Cardiac muscle cell (in vitro differentiated cells and primary cell): ENCODE results near the gene LARP1. TPM values are rescaled to one million over a fixed set of nuclear protein-coding genes. Genes with fewer than 3 reads are reported as not detected.

Experiments used
- DNase-seq, 2 donors: peaks; one replicate each; pipeline versions ENCODE4 v3.0.0 to v3.0.0-alpha.2; 2010 to 2017; ENCODE audit warnings: low read depth in 1 of 2, low spot score in 1 of 2
- H3K27ac ChIP-seq: fragments of 200-600 bp; sonication (generic); 2 replicates; pipeline ENCODE4 v1.5.1; 2016
- H3K27me3 ChIP-seq: fragments of 200-600 bp; sonication (generic); 2 replicates; pipeline ENCODE4 v1.6.0; 2016; ENCODE audit warnings: control low read depth
- H3K36me3 ChIP-seq: fragments of 200-600 bp; sonication (generic); 2 replicates; pipeline ENCODE4 v1.5.1; 2016; ENCODE audit warnings: control low read depth
- H3K4me1 ChIP-seq: fragments of 200-600 bp; sonication (generic); 2 replicates; pipeline ENCODE4 v1.8.1; 2017; ENCODE audit warnings: low read depth, mild to moderate bottlenecking, mixed run types
- H3K4me3 ChIP-seq: fragments of 200-600 bp; sonication (generic); 2 replicates; pipeline ENCODE4 v1.5.1; 2016; ENCODE audit warnings: mild to moderate bottlenecking
- H3K9me3 ChIP-seq: fragments of 200-600 bp; sonication (generic); 2 replicates; pipeline ENCODE4 v1.5.1; 2017; ENCODE audit warnings: low read depth, mild to moderate bottlenecking, control low read depth
- polyA plus RNA-seq: library from polyadenylated mRNA; unstranded; fragments of >200 nt; fragmentation: Nextera tagmentation; extraction: Ambion mirVana; gene quantifications from 2 replicates; pipeline ENCODE4 v1.2.1, GENCODE V29; 2016
- total RNA-seq: library from RNA; depleted of rRNA; stranded (reverse); fragments of >200 nt; gene quantifications from 2 replicates; pipeline ENCODE4 v1.2.3, GENCODE V29; 2016
- TF ChIP-seq, protein P1 (sequence below): IDR thresholded peaks from 2 replicates; pipeline ENCODE4 v1.5.1; 2012; ENCODE audit warnings: low read depth, mild to moderate bottlenecking, low read length

The LARP1 gene
- total and polyA plus RNA-seq, 2 experiments from 2014 or later, result 40.7 to 97.8 TPM

- Histone ChIP-seq H3K9me3 (no peaks in the 10 kb centered on the region), H3K4me3 (no peak overlapping the region), H3K36me3 (no peaks in the 10 kb centered on the region), H3K4me1 (peaks cover 28% of the 10 kb centered on the region), H3K27me3 (no peaks in the 10 kb centered on the region), H3K27ac (no peak overlapping the region)
- TF ChIP-seq, protein P1, sequence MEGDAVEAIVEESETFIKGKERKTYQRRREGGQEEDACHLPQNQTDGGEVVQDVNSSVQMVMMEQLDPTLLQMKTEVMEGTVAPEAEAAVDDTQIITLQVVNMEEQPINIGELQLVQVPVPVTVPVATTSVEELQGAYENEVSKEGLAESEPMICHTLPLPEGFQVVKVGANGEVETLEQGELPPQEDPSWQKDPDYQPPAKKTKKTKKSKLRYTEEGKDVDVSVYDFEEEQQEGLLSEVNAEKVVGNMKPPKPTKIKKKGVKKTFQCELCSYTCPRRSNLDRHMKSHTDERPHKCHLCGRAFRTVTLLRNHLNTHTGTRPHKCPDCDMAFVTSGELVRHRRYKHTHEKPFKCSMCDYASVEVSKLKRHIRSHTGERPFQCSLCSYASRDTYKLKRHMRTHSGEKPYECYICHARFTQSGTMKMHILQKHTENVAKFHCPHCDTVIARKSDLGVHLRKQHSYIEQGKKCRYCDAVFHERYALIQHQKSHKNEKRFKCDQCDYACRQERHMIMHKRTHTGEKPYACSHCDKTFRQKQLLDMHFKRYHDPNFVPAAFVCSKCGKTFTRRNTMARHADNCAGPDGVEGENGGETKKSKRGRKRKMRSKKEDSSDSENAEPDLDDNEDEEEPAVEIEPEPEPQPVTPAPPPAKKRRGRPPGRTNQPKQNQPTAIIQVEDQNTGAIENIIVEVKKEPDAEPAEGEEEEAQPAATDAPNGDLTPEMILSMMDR, result no peak
- no peak for DNase-seq
Observed at GRCh38 chr5:154761046-154761736, 6.0 kb downstream of the LARP1 start.

GRCh38 chr5:154762261-154762660, 7.1 kb downstream of the LARP1 start:
- no peak for DNase-seq
- Histone ChIP-seq H3K4me1 (peaks cover 38% of the 10 kb centered on the region), H3K27me3 (no peaks in the 10 kb centered on the region), H3K4me3 (no peak overlapping the region), H3K9me3 (no peaks in the 10 kb centered on the region), H3K27ac (no peak overlapping the region), H3K36me3 (no peaks in the 10 kb centered on the region)
- TF ChIP-seq, protein P1, result no peak

DNA sequence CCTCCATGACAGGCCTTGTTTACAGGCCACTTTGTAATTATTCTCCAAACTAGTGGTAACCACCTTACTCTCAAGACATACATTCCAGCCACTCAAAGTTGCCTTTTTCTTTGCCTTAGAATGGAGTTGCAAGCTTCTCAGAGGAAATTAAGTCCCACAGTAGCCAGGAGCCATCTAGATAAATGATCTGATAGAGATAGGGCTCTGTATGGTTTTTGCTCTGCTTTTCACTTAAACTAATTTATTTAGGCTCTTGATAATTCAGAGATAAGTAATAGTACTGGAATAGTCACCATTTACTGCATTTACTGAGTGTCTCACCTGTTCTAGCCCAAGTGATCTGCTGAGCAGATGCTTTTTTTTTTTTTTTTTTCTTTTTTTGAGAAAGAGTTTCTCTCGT, 7.5 kb downstream of the LARP1 start:
- Histone ChIP-seq H3K4me3 (no peak overlapping the region), H3K27ac (no peak overlapping the region), H3K36me3 (no peaks in the 10 kb centered on the region), H3K27me3 (no peaks in the 10 kb centered on the region), H3K4me1 (peaks cover 43% of the 10 kb centered on the region), H3K9me3 (no peaks in the 10 kb centered on the region)
- TF ChIP-seq, protein P1, result no peak
- DNase-seq, result no peak

DNA sequence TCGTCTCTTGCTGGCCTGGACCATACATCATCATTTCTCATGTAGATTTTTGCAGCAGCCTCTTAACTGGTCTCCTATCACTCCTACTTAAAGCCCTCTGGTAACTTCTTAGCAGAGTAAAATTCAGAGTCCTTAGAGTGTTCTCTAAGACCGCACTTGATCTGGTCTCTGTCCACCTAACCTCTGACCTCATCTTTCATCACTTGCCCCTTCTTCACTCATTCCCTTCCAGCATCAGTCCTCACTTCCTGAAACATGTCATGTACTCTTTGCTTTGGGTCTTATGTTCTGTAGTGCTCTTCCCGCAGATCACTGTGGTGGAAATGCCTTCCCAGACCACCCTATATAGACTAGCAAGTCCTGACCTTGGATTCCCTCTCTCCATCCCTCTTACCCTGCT, 9.8 kb downstream of the LARP1 start:
- no peak overlapping the region for H3K27ac ChIP-seq
- H3K36me3 ChIP-seq, result no peaks in the 10 kb centered on the region
- no peak overlapping the region for H3K4me3 ChIP-seq
- no peaks in the 10 kb centered on the region for H3K27me3 ChIP-seq
- TF ChIP-seq, protein P1, result no peak
- H3K9me3 ChIP-seq, result no peaks in the 10 kb centered on the region
- H3K4me1 ChIP-seq, result peaks cover 46% of the 10 kb centered on the region
- DNase-seq, result peak in 1 of 2 donors; percentile 24

DNA sequence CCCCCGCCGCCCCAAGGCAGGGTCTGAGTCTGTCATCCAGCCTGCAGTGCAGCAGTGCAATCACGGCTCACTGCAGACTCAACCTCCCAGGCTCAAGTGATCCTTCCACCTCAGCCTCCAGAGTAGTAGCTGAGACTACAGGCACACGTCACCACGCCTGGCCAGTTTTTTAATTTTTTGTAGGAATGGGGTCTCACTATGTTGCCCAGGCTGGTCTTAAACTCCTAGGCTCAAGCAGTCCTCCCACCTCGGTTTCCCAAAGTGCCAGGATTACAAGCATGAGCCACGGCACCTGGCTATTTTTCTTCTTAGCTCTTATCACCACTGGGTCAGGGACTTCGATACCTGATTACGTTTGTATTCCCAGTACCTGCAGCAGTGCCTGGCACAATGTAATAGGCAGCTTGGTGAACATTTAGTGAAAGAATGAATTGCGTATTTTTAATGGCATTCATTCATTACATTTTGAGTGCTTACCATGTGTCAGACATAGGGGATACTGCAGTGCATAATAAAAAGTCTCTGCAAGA, 10.3 kb downstream of the LARP1 start:
- H3K4me3 ChIP-seq, result no peak overlapping the region
- H3K4me1 ChIP-seq, result peaks cover 51% of the 10 kb centered on the region
- no peaks in the 10 kb centered on the region for H3K36me3 ChIP-seq
- H3K9me3 ChIP-seq, result no peaks in the 10 kb centered on the region
- no peak for DNase-seq
- TF ChIP-seq, protein P1, result no peak
- H3K27ac ChIP-seq, result no peak overlapping the region
- no peaks in the 10 kb centered on the region for H3K27me3 ChIP-seq
